Uterus (tissue), 4 donors: Measurements from ENCODE around the gene ENOPH1. TPM values are rescaled to one million over a fixed set of nuclear protein-coding genes. Genes with fewer than 3 reads are reported as not detected.

Experiments
- DNase-seq, 2 donors: peaks; one replicate each; pipeline ENCODE4 v3.0.0-alpha.2; 2019 to 2020
- H3K27ac ChIP-seq, 2 donors: fragments of 200-600 bp; sonication (generic); 1 replicate in 1 of 2; 2 replicates in 1 of 2; pipeline ENCODE4 v1.5.1; 2016 to 2018
- H3K27me3 ChIP-seq, 2 donors: fragments of 200-600 bp; sonication (generic); one replicate each; pipeline ENCODE4 v1.5.1; 2018 to 2019; ENCODE audit warnings: control low read depth in 1 of 2
- H3K36me3 ChIP-seq, 2 donors: fragments of 200-600 bp; sonication (generic); one replicate each; pipeline ENCODE4 v1.5.1; 2019; ENCODE audit warnings: control low read depth in 1 of 2
- H3K4me1 ChIP-seq, 2 donors: fragments of 200-600 bp; sonication (generic); one replicate each; pipeline ENCODE4 v1.5.1; 2018 to 2019; ENCODE audit warnings: control low read depth in 1 of 2
- H3K4me3 ChIP-seq, 2 donors: fragments of 200-600 bp; sonication (generic); 1 replicate in 1 of 2; 2 replicates in 1 of 2; pipeline ENCODE4 v1.5.1; 2018 to 2019; ENCODE audit warnings: mild to moderate bottlenecking in 1 of 2
- H3K9me3 ChIP-seq, 2 donors: fragments of 200-600 bp; sonication (generic); one replicate each; pipeline ENCODE4 v1.5.1; 2019; ENCODE audit warnings: control low read depth in 1 of 2
- POLR2A ChIP-seq, 2 donors: fragments of 450-650 bp; IDR thresholded peaks; one replicate each; pipeline ENCODE4 v1.6.1; 2016; ENCODE audit warnings: antibody characterized with exemption in 2 of 2, mild to moderate bottlenecking in 1 of 2, moderate library complexity in 1 of 2
- intact Hi-C: fragments of 100-400 bp; cut with DNase I; formaldehyde crosslinking; loops from one replicate; pipeline ENCODE4 v1.15.1; 2023; ENCODE audit warnings: low total_unique reads
- total RNA-seq, 4 donors: library from RNA; depleted of rRNA in 3 of 4; stranded (reverse); fragments of >200 nt in 3 of 4; gene quantifications; one replicate each; pipeline versions ENCODE4 v1.1.0 to v1.2.4, GENCODE V29; 2014 to 2023
- TF ChIP-seq, protein P1 (sequence below), 4 experiments: fragments of 200-600 bp in 2 of 4; fragments of 450-650 bp in 2 of 4; sonication (generic) in 2 of 4; IDR thresholded peaks; one replicate each; pipeline ENCODE4 v1.5.1; 2016 to 2019; ENCODE audit warnings: antibody characterized with exemption in 4 of 4, mild to moderate bottlenecking in 2 of 4, moderate library complexity in 1 of 4
- donor health status: DM: yes; HTN: yes; CAD: no.

Gene ENOPH1
- total RNA-seq, 4 donors from 2014 or later, result 20.5 to 40.2 (median 28.3) TPM

DNA sequence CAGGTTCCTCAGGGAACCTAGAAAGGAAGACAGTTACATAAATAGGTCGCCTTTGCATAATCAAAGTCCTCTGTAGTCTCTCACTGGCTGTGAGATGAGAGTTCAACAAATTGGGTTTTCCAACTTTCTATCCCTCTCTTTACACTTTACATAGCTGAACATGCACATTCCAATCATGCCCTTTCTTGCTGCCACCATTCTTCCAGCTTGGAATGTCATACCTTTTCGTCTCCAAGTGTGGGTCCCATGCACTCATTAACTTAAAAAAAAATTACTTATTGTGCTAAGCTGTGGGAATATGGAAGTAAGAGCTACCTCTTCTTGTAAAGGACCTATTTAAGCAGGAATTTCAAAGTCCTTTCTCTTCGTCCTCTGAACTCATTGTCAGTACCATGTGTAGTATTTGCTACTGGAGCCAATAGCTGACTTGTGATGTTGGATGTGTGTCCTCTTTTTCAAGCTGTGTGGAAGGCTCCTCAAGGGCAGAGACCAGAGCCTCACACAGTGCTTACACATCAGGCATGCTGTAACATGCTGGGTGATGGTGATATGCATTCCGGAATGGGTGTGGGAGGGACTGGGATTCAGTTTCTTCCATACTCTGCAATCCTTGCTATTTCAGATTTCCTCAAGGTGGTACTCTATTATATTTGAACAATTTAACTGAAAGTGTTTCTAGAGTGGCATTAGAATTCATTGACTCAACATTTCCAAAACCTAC is 7.1 kb downstream of the ENOPH1 start:
- Histone ChIP-seq H3K27me3 (no peaks in the 10 kb centered on the region), H3K36me3 (no peaks in the 10 kb centered on the region), H3K4me1 (no peaks in the 10 kb centered on the region), H3K9me3 (no peaks in the 10 kb centered on the region), H3K27ac (no peak overlapping the region), H3K4me3 (no peak overlapping the region)
- TF ChIP-seq, protein P1, sequence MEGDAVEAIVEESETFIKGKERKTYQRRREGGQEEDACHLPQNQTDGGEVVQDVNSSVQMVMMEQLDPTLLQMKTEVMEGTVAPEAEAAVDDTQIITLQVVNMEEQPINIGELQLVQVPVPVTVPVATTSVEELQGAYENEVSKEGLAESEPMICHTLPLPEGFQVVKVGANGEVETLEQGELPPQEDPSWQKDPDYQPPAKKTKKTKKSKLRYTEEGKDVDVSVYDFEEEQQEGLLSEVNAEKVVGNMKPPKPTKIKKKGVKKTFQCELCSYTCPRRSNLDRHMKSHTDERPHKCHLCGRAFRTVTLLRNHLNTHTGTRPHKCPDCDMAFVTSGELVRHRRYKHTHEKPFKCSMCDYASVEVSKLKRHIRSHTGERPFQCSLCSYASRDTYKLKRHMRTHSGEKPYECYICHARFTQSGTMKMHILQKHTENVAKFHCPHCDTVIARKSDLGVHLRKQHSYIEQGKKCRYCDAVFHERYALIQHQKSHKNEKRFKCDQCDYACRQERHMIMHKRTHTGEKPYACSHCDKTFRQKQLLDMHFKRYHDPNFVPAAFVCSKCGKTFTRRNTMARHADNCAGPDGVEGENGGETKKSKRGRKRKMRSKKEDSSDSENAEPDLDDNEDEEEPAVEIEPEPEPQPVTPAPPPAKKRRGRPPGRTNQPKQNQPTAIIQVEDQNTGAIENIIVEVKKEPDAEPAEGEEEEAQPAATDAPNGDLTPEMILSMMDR (IDR thresholded peaks at IDR 0.05), result no peak
- no peak for TF ChIP-seq POLR2A (IDR thresholded peaks at IDR 0.05)
- intact Hi-C loops, result no loop called here
- DNase-seq, result no peak

DNA sequence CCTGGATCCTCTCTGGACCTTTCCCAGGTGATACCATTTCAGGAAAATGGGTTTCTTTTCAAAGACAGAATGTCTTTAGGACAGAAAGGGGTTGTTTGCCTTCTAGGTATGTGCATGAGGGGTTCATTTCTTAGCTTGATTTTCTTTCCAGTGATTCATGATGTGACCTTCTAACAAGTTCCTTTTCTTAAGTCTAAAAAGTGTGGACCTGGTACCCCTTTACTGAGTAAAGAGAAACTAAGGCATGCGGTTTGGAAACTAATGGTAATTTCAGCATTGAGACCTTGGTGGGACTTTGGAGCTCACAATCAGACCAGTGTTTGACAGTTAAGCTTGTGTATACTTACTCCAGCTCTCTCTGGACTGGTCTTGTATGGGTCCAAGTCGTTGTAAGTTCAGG is 8.7 kb downstream of the ENOPH1 start:
- intact Hi-C loops, result no loop called here
- H3K9me3 ChIP-seq, result no peaks in the 10 kb centered on the region

GRCh38 chr4:82447886-82448285 is 17.5 kb downstream of the ENOPH1 start:
- intact Hi-C loops, result no loop called here
- TF ChIP-seq POLR2A (IDR thresholded peaks at IDR 0.05), result no peak
- TF ChIP-seq, protein P1 (IDR thresholded peaks at IDR 0.05), result no peak
- Histone ChIP-seq H3K9me3 (no peaks in the 10 kb centered on the region), H3K27me3 (no peaks in the 10 kb centered on the region), H3K4me1 (no peaks in the 10 kb centered on the region), H3K4me3 (no peak overlapping the region), H3K27ac (no peak overlapping the region), H3K36me3 (no peaks in the 10 kb centered on the region)
- DNase-seq, result no peak

More for the DNA sequence above, 8.7 kb downstream of the ENOPH1 start:
- no peaks in the 10 kb centered on the region for H3K27me3 ChIP-seq
- no peaks in the 10 kb centered on the region for H3K36me3 ChIP-seq
- H3K4me3 ChIP-seq, result no peak overlapping the region
- TF ChIP-seq POLR2A (IDR thresholded peaks at IDR 0.05), result no peak
- TF ChIP-seq, protein P1 (IDR thresholded peaks at IDR 0.05), result no peak
- H3K27ac ChIP-seq, result no peak overlapping the region
- no peaks in the 10 kb centered on the region for H3K4me1 ChIP-seq
- no peak for DNase-seq

- H3K27me3 ChIP-seq, result no peaks in the 10 kb centered on the region
- H3K27ac ChIP-seq, result no peak overlapping the region
- H3K4me3 ChIP-seq, result no peak overlapping the region
- no peak for DNase-seq
- H3K36me3 ChIP-seq, result no peaks in the 10 kb centered on the region
- H3K4me1 ChIP-seq, result no peaks in the 10 kb centered on the region
- no peaks in the 10 kb centered on the region for H3K9me3 ChIP-seq
- intact Hi-C loops, result no loop called here
- TF ChIP-seq POLR2A (IDR thresholded peaks at IDR 0.05), result no peak
- TF ChIP-seq, protein P1 (IDR thresholded peaks at IDR 0.05), result no peak
These were observed 20.8 kb downstream of the ENOPH1 start for GRCh38 chr4:82450966-82451755.

- TF ChIP-seq, protein P1 (IDR thresholded peaks at IDR 0.05), result no peak
- TF ChIP-seq POLR2A (IDR thresholded peaks at IDR 0.05), result no peak
- intact Hi-C loops, result no loop called here
- Histone ChIP-seq H3K4me3 (no peak overlapping the region), H3K4me1 (no peaks in the 10 kb centered on the region), H3K9me3 (no peaks in the 10 kb centered on the region), H3K27ac (no peak overlapping the region), H3K36me3 (no peaks in the 10 kb centered on the region), H3K27me3 (no peaks in the 10 kb centered on the region)
- DNase-seq, result no peak
These were observed 21.6 kb downstream of the ENOPH1 start for GRCh38 chr4:82452026-82452425.
